K562 (cell line): ENCODE measurements around the gene CHRNE. TPM values are rescaled to one million over a fixed set of nuclear protein-coding genes. Genes with fewer than 3 reads are reported as not detected.

ENCODE experiments used
- CREM ChIP-seq: IDR thresholded peaks from 2 replicates; pipeline ENCODE4 v1.6.1; 2014; ENCODE audit warnings: antibody characterized with exemption, low read depth
- HLTF ChIP-seq: fragments of 450-650 bp; IDR thresholded peaks from 2 replicates; pipeline ENCODE4 v1.6.1; 2016
- KLF16 ChIP-seq: IDR thresholded peaks from 2 replicates; pipeline ENCODE4 v1.6.1; 2016; ENCODE audit warnings: antibody characterized with exemption
- MCM3 ChIP-seq: fragments of 450-650 bp; IDR thresholded peaks from 2 replicates; pipeline ENCODE4 v1.6.1; 2016
- OTX1 ChIP-seq: fragments of 450-650 bp; formaldehyde crosslinking; IDR thresholded peaks from 2 replicates; pipeline ENCODE4 v1.4.0; 2022; ENCODE audit warnings: mild to moderate bottlenecking
- POLR2AphosphoS2 ChIP-seq: IDR thresholded peaks from 2 replicates; pipeline ENCODE4 v1.6.1; 2012; ENCODE audit warnings: low read length, improper control_type of control experiment
- POU5F1 ChIP-seq: fragments of 150-350 bp; IDR thresholded peaks from 2 replicates; pipeline ENCODE4 v1.6.1; 2014; ENCODE audit warnings: borderline replicate concordance, low read length, low read depth, mild to moderate bottlenecking; ENCODE audit not compliant: partially characterized antibody
- SLC30A9 ChIP-seq: fragments of 250-450 bp; sonication (Bioruptor Pico); IDR thresholded peaks from 2 replicates; pipeline ENCODE4 v1.8.0; 2022; ENCODE audit warnings: mild to moderate bottlenecking, moderate library complexity
- TRIM24 ChIP-seq, 2 experiments: fragments of 450-650 bp; IDR thresholded peaks; 2 replicates each; pipeline ENCODE4 v1.6.1; 2016
- ZC3H8 ChIP-seq: fragments of 450-650 bp; IDR thresholded peaks from 2 replicates; pipeline ENCODE4 v1.6.1; 2017
- ZNF561 ChIP-seq: fragments of 450-650 bp; formaldehyde crosslinking; conservative IDR thresholded peaks from 2 replicates; pipeline ENCODE4 v1.4.0; 2020; ENCODE audit warnings: mild to moderate bottlenecking, moderate library complexity
- polyA plus RNA-seq, 8 experiments: library from polyadenylated mRNA; depleted of rRNA in 4 of 8; stranded (reverse) in 5 of 8; unstranded in 3 of 8; fragments of >200 nt; fragmentation: Nextera tagmentation in 2 of 8; fragmentation: Illumina TruSeq in 1 of 8; extraction: Ambion mirVana in 2 of 8; extraction: Trizol in 1 of 8; gene quantifications; 2 replicates each; pipeline versions ENCODE4 v1.2.1 to v1.2.3, GENCODE V29; 2011 to 2014; ENCODE audit warnings: inconsistent platforms in 1 of 8, missing spikeins in 1 of 8
- total RNA-seq, 7 experiments: library from RNA; depleted of rRNA in 6 of 7; stranded (reverse); fragments of >200 nt in 6 of 7; fragmentation: Illumina TruSeq in 2 of 7; extraction: Trizol in 2 of 7; gene quantifications; 2 replicates each; pipeline versions ENCODE4 v1.2.1 to v1.2.3, GENCODE V29; 2011 to 2021; ENCODE audit warnings: low replicate concordance in 1 of 7
- TF ChIP-seq, protein P1 (sequence below), 2 experiments: fragments of 450-650 bp; conservative IDR thresholded peaks; 2 replicates each; pipeline ENCODE4 v1.6.1; 2017; ENCODE audit warnings: mild to moderate bottlenecking in 2 of 2, moderate library complexity in 2 of 2
- TF ChIP-seq, protein P2 (sequence below): sonication (generic); formaldehyde crosslinking; IDR thresholded peaks from 2 replicates; pipeline ENCODE4 v1.8.0; 2022; ENCODE audit warnings: missing genetic modification reagents, mild to moderate bottlenecking, moderate library complexity, borderline replicate concordance
- TF ChIP-seq, protein P3 (sequence below): IDR thresholded peaks from 2 replicates; pipeline ENCODE4 v1.6.1; 2011; ENCODE audit not compliant: insufficient read length; ENCODE audit errors: extremely low read depth
- TF ChIP-seq, protein P4 (sequence below): fragments of 250-450 bp; sonication (Bioruptor Pico); IDR thresholded peaks from 2 replicates; pipeline ENCODE4 v1.4.0; 2020; ENCODE audit warnings: borderline replicate concordance
- TF ChIP-seq, protein P5 (sequence below): fragments of 250-450 bp; sonication (Bioruptor Pico); IDR thresholded peaks from 2 replicates; pipeline ENCODE4 v1.4.0; 2020; ENCODE audit warnings: mild to moderate bottlenecking, moderate library complexity

Gene CHRNE
- total and polyA plus RNA-seq, 9 of the 15 experiments (the other 6 are each of a cell fraction or from before 2014, with no cell fraction given) = not detected

DNA sequence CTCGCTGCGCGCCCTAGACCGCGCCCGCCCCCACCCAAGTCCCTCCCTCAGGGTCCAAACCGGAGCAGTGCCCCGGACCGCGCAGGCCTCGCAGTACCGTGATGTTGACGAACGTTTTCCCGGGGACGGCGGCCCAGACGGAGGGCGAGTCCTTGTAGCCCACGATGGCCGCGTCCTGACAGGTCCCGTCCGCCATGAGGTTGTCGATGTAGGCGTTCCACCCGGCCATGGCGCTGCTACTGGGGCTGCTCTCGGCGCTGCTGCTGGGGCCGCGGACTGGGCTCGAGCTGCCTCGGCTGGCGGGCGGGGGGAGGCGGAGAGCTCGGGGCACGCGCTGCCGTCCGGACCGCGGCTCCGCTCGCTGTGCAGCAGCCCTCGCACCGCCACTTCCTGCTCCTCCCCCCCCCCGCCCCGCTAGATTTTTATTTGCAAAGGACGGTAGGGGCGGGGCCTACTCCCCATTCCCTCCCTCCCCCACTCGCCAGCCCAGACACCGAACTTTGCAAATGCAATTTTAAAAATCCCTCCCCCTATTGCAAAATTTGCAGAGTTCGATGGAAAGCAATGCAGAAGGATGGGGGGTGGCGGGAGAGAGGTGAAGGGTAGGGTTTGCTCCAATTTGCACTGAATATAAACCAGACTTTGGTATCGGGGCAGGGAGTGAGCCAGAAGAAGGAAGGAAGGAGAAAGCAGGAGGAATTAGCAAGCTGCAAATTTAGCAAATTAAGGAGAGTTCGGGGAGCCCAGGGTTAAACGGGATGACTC, 45.5 kb upstream of the CHRNE start, which contains the start of gene PFN1 (continued):
- peak; percentile 62; the same call in 1 of the 2 replicates for TF ChIP-seq OTX1 (CRISPR knock-in tag)
- TF ChIP-seq, protein P1, sequence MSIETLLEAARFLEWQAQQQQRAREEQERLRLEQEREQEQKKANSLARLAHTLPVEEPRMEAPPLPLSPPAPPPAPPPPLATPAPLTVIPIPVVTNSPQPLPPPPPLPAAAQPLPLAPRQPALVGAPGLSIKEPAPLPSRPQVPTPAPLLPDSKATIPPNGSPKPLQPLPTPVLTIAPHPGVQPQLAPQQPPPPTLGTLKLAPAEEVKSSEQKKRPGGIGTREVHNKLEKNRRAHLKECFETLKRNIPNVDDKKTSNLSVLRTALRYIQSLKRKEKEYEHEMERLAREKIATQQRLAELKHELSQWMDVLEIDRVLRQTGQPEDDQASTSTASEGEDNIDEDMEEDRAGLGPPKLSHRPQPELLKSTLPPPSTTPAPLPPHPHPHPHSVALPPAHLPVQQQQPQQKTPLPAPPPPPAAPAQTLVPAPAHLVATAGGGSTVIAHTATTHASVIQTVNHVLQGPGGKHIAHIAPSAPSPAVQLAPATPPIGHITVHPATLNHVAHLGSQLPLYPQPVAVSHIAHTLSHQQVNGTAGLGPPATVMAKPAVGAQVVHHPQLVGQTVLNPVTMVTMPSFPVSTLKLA (conservative IDR thresholded peaks at IDR 0.05) = peak; percentile 32 to 41
- peak; percentile 87; the same call in 1 of the 2 replicates for TF ChIP-seq HLTF
- TF ChIP-seq, protein P2, sequence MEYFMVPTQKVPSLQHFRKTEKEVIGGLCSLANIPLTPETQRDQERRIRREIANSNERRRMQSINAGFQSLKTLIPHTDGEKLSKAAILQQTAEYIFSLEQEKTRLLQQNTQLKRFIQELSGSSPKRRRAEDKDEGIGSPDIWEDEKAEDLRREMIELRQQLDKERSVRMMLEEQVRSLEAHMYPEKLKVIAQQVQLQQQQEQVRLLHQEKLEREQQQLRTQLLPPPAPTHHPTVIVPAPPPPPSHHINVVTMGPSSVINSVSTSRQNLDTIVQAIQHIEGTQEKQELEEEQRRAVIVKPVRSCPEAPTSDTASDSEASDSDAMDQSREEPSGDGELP (CRISPR knock-in tag) = no peak
- no peak for TF ChIP-seq MCM3
- no peak for TF ChIP-seq ZNF561 (CRISPR knock-in tag)
- 0 out of 2 replicates have a peak, but pooled peaks have one; percentile 24 for TF ChIP-seq CREM
- TF ChIP-seq KLF16 = no peak
- TF ChIP-seq TRIM24 (IDR thresholded peaks at IDR 0.05) = 0 out of 4 replicates have a peak, but pooled peaks have one; percentile 28 to 42
- TF ChIP-seq, protein P3, sequence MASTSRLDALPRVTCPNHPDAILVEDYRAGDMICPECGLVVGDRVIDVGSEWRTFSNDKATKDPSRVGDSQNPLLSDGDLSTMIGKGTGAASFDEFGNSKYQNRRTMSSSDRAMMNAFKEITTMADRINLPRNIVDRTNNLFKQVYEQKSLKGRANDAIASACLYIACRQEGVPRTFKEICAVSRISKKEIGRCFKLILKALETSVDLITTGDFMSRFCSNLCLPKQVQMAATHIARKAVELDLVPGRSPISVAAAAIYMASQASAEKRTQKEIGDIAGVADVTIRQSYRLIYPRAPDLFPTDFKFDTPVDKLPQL = no peak
- peak; percentile 13; the same call in 1 of the 2 replicates for TF ChIP-seq POLR2AphosphoS2
- no peak for TF ChIP-seq POU5F1
- no peak for TF ChIP-seq SLC30A9 (CRISPR knock-in tag)
- TF ChIP-seq, protein P4, sequence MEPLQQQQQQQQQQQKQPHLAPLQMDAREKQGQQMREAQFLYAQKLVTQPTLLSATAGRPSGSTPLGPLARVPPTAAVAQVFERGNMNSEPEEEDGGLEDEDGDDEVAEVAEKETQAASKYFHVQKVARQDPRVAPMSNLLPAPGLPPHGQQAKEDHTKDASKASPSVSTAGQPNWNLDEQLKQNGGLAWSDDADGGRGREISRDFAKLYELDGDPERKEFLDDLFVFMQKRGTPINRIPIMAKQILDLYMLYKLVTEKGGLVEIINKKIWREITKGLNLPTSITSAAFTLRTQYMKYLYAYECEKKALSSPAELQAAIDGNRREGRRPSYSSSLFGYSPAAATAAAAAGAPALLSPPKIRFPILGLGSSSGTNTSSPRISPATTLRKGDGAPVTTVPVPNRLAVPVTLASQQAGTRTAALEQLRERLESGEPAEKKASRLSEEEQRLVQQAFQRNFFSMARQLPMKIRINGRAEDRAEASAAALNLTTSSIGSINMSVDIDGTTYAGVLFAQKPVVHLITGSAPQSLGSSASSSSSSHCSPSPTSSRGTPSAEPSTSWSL = no peak
- TF ChIP-seq, protein P5, sequence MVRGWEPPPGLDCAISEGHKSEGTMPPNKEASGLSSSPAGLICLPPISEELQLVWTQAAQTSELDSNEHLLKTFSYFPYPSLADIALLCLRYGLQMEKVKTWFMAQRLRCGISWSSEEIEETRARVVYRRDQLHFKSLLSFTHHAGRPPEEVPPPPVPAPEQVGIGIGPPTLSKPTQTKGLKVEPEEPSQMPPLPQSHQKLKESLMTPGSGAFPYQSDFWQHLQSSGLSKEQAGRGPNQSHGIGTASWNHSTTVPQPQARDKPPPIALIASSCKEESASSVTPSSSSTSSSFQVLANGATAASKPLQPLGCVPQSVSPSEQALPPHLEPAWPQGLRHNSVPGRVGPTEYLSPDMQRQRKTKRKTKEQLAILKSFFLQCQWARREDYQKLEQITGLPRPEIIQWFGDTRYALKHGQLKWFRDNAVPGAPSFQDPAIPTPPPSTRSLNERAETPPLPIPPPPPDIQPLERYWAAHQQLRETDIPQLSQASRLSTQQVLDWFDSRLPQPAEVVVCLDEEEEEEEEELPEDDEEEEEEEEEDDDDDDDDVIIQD (CRISPR knock-in tag) = no peak
- TF ChIP-seq ZC3H8 = no peak
